ENCODE measurements around the gene GPN2.

DNA sequence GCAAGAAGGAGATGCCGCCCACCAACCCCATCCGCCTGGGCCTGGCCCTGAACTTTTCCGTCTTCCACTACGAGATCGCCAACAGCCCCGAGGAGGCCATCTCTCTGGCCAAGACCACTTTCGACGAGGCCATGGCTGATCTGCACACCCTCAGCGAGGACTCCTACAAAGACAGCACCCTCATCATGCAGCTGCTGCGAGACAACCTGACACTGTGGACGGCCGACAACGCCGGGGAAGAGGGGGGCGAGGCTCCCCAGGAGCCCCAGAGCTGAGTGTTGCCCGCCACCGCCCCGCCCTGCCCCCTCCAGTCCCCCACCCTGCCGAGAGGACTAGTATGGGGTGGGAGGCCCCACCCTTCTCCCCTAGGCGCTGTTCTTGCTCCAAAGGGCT lies 26.4 kb downstream of the GPN2 start:
- TF ChIP-seq CTCF (IDR thresholded peaks at IDR 0.05) = no peak
- no peak for TF ChIP-seq POLR2A (IDR thresholded peaks at IDR 0.05)
